Measurements from ENCODE around the gene AUP1. TPM values are rescaled to one million over a fixed set of nuclear protein-coding genes. Genes with fewer than 3 reads are reported as not detected.

Gene AUP1
- total and polyA plus RNA-seq, 2 of the 8 experiments (the other 6 are each of a cell fraction or from before 2014, with no cell fraction given): 83.4 to 121 TPM

GRCh38 chr2:74529357-74530238, at the start of gene AUP1, which contains the start of gene HTRA2 (continued):
- TF ChIP-seq ATF2 (IDR thresholded peaks at IDR 0.05; ENCODE audit: low read length): no peak
- TF ChIP-seq CHD2 (IDR thresholded peaks at IDR 0.05; ENCODE audit: low read length): peak; percentile 67
- TF ChIP-seq KDM1A (IDR thresholded peaks at IDR 0.05; ENCODE audit: borderline replicate concordance, low read length): no peak
- no peak; the same call in 1 of the 2 replicates for TF ChIP-seq BRCA1 (IDR thresholded peaks at IDR 0.05; ENCODE audit: low read depth, low read length)
- TF ChIP-seq, protein P1, sequence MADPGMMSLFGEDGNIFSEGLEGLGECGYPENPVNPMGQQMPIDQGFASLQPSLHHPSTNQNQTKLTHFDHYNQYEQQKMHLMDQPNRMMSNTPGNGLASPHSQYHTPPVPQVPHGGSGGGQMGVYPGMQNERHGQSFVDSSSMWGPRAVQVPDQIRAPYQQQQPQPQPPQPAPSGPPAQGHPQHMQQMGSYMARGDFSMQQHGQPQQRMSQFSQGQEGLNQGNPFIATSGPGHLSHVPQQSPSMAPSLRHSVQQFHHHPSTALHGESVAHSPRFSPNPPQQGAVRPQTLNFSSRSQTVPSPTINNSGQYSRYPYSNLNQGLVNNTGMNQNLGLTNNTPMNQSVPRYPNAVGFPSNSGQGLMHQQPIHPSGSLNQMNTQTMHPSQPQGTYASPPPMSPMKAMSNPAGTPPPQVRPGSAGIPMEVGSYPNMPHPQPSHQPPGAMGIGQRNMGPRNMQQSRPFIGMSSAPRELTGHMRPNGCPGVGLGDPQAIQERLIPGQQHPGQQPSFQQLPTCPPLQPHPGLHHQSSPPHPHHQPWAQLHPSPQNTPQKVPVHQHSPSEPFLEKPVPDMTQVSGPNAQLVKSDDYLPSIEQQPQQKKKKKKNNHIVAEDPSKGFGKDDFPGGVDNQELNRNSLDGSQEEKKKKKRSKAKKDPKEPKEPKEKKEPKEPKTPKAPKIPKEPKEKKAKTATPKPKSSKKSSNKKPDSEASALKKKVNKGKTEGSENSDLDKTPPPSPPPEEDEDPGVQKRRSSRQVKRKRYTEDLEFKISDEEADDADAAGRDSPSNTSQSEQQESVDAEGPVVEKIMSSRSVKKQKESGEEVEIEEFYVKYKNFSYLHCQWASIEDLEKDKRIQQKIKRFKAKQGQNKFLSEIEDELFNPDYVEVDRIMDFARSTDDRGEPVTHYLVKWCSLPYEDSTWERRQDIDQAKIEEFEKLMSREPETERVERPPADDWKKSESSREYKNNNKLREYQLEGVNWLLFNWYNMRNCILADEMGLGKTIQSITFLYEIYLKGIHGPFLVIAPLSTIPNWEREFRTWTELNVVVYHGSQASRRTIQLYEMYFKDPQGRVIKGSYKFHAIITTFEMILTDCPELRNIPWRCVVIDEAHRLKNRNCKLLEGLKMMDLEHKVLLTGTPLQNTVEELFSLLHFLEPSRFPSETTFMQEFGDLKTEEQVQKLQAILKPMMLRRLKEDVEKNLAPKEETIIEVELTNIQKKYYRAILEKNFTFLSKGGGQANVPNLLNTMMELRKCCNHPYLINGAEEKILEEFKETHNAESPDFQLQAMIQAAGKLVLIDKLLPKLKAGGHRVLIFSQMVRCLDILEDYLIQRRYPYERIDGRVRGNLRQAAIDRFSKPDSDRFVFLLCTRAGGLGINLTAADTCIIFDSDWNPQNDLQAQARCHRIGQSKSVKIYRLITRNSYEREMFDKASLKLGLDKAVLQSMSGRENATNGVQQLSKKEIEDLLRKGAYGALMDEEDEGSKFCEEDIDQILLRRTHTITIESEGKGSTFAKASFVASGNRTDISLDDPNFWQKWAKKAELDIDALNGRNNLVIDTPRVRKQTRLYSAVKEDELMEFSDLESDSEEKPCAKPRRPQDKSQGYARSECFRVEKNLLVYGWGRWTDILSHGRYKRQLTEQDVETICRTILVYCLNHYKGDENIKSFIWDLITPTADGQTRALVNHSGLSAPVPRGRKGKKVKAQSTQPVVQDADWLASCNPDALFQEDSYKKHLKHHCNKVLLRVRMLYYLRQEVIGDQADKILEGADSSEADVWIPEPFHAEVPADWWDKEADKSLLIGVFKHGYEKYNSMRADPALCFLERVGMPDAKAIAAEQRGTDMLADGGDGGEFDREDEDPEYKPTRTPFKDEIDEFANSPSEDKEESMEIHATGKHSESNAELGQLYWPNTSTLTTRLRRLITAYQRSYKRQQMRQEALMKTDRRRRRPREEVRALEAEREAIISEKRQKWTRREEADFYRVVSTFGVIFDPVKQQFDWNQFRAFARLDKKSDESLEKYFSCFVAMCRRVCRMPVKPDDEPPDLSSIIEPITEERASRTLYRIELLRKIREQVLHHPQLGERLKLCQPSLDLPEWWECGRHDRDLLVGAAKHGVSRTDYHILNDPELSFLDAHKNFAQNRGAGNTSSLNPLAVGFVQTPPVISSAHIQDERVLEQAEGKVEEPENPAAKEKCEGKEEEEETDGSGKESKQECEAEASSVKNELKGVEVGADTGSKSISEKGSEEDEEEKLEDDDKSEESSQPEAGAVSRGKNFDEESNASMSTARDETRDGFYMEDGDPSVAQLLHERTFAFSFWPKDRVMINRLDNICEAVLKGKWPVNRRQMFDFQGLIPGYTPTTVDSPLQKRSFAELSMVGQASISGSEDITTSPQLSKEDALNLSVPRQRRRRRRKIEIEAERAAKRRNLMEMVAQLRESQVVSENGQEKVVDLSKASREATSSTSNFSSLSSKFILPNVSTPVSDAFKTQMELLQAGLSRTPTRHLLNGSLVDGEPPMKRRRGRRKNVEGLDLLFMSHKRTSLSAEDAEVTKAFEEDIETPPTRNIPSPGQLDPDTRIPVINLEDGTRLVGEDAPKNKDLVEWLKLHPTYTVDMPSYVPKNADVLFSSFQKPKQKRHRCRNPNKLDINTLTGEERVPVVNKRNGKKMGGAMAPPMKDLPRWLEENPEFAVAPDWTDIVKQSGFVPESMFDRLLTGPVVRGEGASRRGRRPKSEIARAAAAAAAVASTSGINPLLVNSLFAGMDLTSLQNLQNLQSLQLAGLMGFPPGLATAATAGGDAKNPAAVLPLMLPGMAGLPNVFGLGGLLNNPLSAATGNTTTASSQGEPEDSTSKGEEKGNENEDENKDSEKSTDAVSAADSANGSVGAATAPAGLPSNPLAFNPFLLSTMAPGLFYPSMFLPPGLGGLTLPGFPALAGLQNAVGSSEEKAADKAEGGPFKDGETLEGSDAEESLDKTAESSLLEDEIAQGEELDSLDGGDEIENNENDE (IDR thresholded peaks at IDR 0.05; ENCODE audit: insufficient replicate concordance, low read length): no peak
- no peak for TF ChIP-seq EGR1 (IDR thresholded peaks at IDR 0.05; ENCODE audit: borderline replicate concordance, low read depth, low read length)
- no peak for TF ChIP-seq SUZ12 (IDR thresholded peaks at IDR 0.05; ENCODE audit: low read length)
- no peak for TF ChIP-seq MAFK (IDR thresholded peaks at IDR 0.05; ENCODE audit: low read depth, low read length)
